ENCODE results near the gene OPHN1. TPM values are rescaled to one million over a fixed set of nuclear protein-coding genes. Genes with fewer than 3 reads are reported as not detected.

OPHN1 gene
- total RNA-seq, 1 experiment from 2014 or later, result 6.7 TPM

DNA sequence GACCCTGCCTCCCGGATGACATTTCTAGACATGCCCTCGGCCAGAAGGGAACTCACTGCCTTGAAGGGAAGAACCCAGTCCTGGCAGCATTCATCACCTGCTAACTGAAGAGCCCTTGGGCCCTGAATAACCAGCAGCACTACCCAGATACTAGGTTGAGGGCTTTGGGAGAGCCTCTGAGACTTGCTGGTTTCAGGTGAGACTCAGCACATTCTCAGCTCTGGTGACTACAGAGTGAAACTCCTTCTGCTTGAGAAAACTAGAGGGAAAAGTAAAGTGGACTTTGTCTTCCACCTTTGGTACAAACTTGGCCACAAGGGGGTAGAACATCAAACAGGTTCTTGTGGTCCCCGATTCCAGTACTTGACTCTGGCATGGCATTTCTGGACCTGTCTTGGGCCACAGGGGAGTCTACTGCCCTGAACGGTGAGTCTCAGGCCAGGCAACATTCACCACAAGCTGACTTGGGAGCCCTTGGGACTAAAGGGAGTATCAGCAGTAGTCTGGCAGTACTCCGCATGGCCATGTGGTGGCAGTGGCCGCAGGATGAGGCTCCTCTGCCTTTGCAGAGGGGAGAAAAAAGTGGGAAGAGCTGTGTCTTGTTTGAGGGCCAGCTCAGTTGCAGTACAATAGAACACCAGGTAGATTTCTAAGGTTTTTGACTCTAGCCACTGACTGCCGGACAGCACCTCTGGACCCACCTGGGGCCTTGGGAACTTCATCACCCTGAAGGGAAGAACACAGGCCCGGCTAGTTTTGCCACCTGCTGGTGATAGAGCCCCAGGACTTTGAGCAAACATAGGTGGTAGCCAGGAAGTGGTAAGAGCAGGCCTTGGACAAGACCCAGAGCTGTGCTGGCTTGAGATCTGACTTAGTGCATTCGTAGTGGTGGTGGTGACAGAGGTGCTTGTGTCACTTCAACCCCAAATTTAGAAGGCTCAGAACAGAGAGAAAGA is 414.8 kb downstream of the OPHN1 start:
- no peaks in the 10 kb centered on the region for H3K9me3 ChIP-seq (replicated peaks)
- H3K27ac ChIP-seq, result no peak overlapping the region
- peak; percentile 35 to 65 for DNase-seq
- no peaks in the 10 kb centered on the region for H3K36me3 ChIP-seq
- H3K4me1 ChIP-seq, result no peaks in the 10 kb centered on the region
- H3K27me3 ChIP-seq, result no peaks in the 10 kb centered on the region
- no peak overlapping the region for H3K4me3 ChIP-seq

DNA sequence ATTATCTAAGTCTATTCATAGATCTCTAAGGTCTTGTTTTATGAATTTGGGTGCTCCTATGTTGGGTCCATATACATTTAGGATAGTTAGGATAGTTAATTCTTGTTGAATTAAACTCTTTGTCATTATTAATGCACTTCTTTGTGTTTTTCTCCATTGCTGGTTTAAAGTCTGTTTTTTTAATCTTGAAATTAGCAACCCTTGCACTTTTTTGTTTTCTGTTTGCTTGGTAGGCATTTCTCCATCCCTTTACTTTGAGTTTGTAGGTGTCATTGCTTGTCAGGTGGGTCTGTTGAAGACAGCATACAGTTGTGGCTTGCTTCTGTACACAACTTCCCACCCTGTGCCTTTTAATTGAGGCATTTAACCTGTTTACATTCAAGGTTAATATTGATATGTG is 434.8 kb downstream of the OPHN1 start:
- Histone ChIP-seq H3K27ac (no peak overlapping the region), H3K4me1 (no peaks in the 10 kb centered on the region), H3K4me3 (no peak overlapping the region), H3K9me3 (replicated peaks) (no peaks in the 10 kb centered on the region), H3K36me3 (no peaks in the 10 kb centered on the region), H3K27me3 (no peaks in the 10 kb centered on the region)
- DNase-seq, result no peak

Other genes with a start within 250 kb of the OPHN1 start
- 34.2 and 42.9 TPM in 2 replicates for gene YIPF6, start 65.6 kb upstream of the OPHN1 start, total RNA-seq (2014; rRNA removed; shearing (Covaris generic))
- gene STARD8, start 214.2 kb upstream of the OPHN1 start, total RNA-seq (2014; rRNA removed; shearing (Covaris generic)), result 9.2 and 9.7 TPM in 2 replicates

Data from SJCRH30 (cell line).